Esophagus squamous epithelium (tissue), 4 donors: ENCODE measurements around the gene CCR4.

Source experiments
- CTCF ChIP-seq, 6 experiments: fragments of 450-650 bp in 4 of 6; fragments of 200-600 bp in 2 of 6; sonication (generic) in 2 of 6; IDR thresholded peaks; one replicate each; pipeline ENCODE4 v1.5.1; 2016 to 2019; ENCODE audit warnings: antibody characterized with exemption in 6 of 6, mild to moderate bottlenecking in 4 of 6, moderate library complexity in 4 of 6
- POLR2A ChIP-seq, 4 donors: fragments of 450-650 bp; IDR thresholded peaks; one replicate each; pipeline ENCODE4 v1.6.1; 2017; ENCODE audit warnings: antibody characterized with exemption in 4 of 4, mild to moderate bottlenecking in 4 of 4, moderate library complexity in 3 of 4

GRCh38 chr3:32994045-32994444, 42.6 kb downstream of the CCR4 start:
- no peak for TF ChIP-seq CTCF (IDR thresholded peaks at IDR 0.05)
- no peak for TF ChIP-seq POLR2A (IDR thresholded peaks at IDR 0.05)
